GM18517 (cell line): ENCODE measurements around the gene DPP10.
"Not testable (repeated sequence)": the region's sequence is repeated elsewhere in the genome, so short reads cannot be mapped to it uniquely, and the experiment has no call there.

Experiments
- ATAC-seq: cut with Tn5 transposase; IDR thresholded peaks from one replicate; pipeline ENCODE4 v1.9.1; 2021; ENCODE audit warnings: mild to moderate bottlenecking, moderate library complexity; ENCODE audit not compliant: unreplicated experiment

The DPP10 gene

GRCh38 chr2:114709936-114710850 lies 267.8 kb downstream of the DPP10 start:
- no peak for ATAC-seq

GRCh38 chr2:114714313-114714712 lies 271.9 kb downstream of the DPP10 start:
- no peak for ATAC-seq

- ATAC-seq, result no peak
Observed at GRCh38 chr2:114717049-114717448, 274.6 kb downstream of the DPP10 start.

GRCh38 chr2:114724454-114724853 lies 282.0 kb downstream of the DPP10 start:
- no peak for ATAC-seq

- no peak for ATAC-seq
Observed at GRCh38 chr2:114727012-114727411, 284.6 kb downstream of the DPP10 start.

- ATAC-seq, result no peak
Observed at GRCh38 chr2:114728372-114728771, 285.9 kb downstream of the DPP10 start.

GRCh38 chr2:114729026-114729425 lies 286.6 kb downstream of the DPP10 start:
- ATAC-seq, result no peak

GRCh38 chr2:114735126-114735525 lies 292.7 kb downstream of the DPP10 start:
- no peak for ATAC-seq

- no peak for ATAC-seq
Observed at GRCh38 chr2:114742245-114742644, 299.8 kb downstream of the DPP10 start.

GRCh38 chr2:114745700-114746099 lies 303.3 kb downstream of the DPP10 start:
- no peak for ATAC-seq

GRCh38 chr2:114748175-114748574 lies 305.7 kb downstream of the DPP10 start:
- not testable (repeated sequence) for ATAC-seq

GRCh38 chr2:114752425-114752824 lies 310.0 kb downstream of the DPP10 start:
- ATAC-seq, result no peak

GRCh38 chr2:114753145-114753544 lies 310.7 kb downstream of the DPP10 start:
- ATAC-seq, result no peak

GRCh38 chr2:114754907-114755563 lies 312.6 kb downstream of the DPP10 start:
- no peak for ATAC-seq

- ATAC-seq, result no peak
Observed at GRCh38 chr2:114762376-114762775, 319.9 kb downstream of the DPP10 start.

GRCh38 chr2:114762986-114763385 lies 320.5 kb downstream of the DPP10 start:
- no peak for ATAC-seq

GRCh38 chr2:114769110-114769509 lies 326.7 kb downstream of the DPP10 start:
- ATAC-seq, result no peak

- ATAC-seq, result no peak
Observed at GRCh38 chr2:114769991-114770390, 327.6 kb downstream of the DPP10 start.

GRCh38 chr2:114784046-114784445 lies 341.6 kb downstream of the DPP10 start:
- no peak for ATAC-seq

GRCh38 chr2:114784890-114785583 lies 342.6 kb downstream of the DPP10 start:
- ATAC-seq, result no peak

GRCh38 chr2:114786901-114787300 lies 344.5 kb downstream of the DPP10 start:
- no peak for ATAC-seq

- ATAC-seq, result no peak
Observed at GRCh38 chr2:114787486-114787885, 345.0 kb downstream of the DPP10 start.
